ENCODE data around the gene MPP3.
A peak's percentile ranks its signal among the peaks of the same experiment; 100 is the strongest.

The MPP3 gene, protein sequence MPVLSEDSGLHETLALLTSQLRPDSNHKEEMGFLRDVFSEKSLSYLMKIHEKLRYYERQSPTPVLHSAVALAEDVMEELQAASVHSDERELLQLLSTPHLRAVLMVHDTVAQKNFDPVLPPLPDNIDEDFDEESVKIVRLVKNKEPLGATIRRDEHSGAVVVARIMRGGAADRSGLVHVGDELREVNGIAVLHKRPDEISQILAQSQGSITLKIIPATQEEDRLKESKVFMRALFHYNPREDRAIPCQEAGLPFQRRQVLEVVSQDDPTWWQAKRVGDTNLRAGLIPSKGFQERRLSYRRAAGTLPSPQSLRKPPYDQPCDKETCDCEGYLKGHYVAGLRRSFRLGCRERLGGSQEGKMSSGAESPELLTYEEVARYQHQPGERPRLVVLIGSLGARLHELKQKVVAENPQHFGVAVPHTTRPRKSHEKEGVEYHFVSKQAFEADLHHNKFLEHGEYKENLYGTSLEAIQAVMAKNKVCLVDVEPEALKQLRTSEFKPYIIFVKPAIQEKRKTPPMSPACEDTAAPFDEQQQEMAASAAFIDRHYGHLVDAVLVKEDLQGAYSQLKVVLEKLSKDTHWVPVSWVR

DNA sequence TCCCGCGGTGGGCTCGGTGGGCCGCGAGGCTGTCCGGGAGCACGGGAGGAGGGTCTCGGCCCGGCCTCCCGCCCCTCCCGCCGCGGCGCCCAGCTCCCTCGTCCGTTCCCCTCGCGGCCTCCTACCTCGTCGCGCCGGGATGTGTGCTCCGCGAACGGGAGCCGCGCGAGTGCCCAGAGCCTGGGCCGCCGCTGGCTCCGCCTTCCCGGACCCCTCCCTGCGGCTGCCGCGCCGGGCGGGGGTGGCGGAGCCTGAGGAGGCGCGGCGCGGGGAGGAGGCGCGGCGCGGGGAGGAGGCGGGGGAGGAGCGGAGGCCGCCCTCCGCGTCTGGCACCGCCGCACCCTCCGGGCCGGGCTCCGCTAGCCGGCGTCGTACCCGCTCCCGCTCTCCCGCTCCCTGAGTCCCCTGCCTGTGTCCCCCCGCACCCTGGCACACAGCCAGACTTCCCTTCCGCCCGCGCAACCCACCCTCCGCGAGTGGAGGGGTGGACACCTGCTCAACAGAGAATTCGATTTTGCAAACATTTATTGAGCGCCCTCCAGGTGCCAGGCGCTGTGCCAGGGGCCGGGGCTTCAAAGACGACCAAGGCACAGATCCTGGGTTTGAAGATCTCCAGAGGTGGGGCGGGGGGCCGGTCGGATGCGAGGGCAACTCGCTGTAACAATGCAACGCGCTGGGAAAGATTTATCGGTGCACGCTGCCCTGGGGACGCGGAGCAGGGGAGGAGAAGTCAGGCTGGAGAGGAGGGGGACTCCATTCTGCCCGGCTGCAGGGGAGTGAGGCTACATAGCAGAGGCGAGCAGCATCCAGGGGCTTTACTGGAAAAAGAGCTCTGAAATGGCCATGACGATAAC is at the start of gene MPP3:
Gene MPP3 (minus strand): TSS at position 171 of the 854 bp plus-strand sequence. CDS start 1,240 bp downstream, outside the sequence.
- Histone ChIP-seq H3K4me3 (ENCODE audit: low read depth in 1 of 2, low read length in 2 of 2) (peak within 1 kb of the TSS; percentile 59 to 68), H3K4me1 (ENCODE audit: control insufficient read depth in 1 of 2, insufficient read depth in 2 of 2, low read length in 2 of 2) (peaks cover 0 to 15% of the 10 kb centered on the region in 2 donors), H3K36me3 (ENCODE audit: control insufficient read depth in 1 of 2, insufficient read depth in 2 of 2, low read length in 2 of 2) (peaks cover 8% of the 10 kb centered on the region in 2 donors), H3K27ac (ENCODE audit: low read length) (no peak within 1 kb of the TSS), H3K27me3 (ENCODE audit: low read depth, low read length) (no peaks in the 10 kb centered on the region), H3K9me3 (ENCODE audit: control insufficient read depth in 1 of 2, low read length in 2 of 2) (no peaks in the 10 kb centered on the region)

DNA sequence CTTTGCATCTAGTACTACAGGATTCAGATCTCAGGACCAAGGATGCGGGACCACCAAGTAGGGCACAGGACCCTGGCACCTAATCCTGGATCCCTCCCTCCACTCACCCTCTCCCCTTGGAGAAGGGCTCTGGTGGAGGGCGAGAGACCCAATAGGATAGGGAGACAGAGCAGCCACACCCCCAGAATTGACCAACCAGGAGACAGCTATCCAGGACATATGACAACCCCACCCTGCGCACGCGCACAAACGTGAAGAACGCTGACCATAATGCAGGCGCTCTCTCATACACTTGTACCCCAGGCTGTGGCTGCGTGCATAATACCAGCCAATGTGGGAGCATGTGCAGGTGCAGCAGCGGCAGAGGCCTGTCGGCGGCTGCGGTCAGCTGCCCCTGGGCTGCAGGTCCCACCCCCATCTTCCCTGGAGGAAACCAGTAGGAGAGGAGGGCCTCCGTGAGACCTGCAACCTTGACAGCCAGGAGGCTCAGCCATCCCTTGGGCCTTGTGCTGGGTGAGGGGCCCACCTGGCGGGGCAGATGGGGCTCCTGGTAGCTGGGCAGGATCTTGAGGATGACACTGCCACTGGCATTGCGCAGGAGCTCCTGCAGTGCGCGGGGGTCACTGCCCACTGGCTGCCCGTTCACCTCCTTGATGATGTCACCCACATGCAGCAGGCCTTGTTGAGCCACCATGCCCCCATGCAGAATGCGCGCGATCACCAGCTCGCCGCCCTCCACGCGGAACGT is 49.0 kb upstream of the MPP3 start:
- Histone ChIP-seq H3K9me3 (ENCODE audit: control insufficient read depth in 1 of 2, low read length in 2 of 2) (no peaks in the 10 kb centered on the region), H3K4me3 (ENCODE audit: low read depth in 1 of 2, low read length in 2 of 2) (no peak overlapping the region), H3K27me3 (ENCODE audit: low read depth, low read length) (no peaks in the 10 kb centered on the region), H3K27ac (ENCODE audit: low read length) (no peak overlapping the region), H3K4me1 (ENCODE audit: control insufficient read depth in 1 of 2, insufficient read depth in 2 of 2, low read length in 2 of 2) (peaks cover 0 to 4% of the 10 kb centered on the region in 2 donors), H3K36me3 (ENCODE audit: control insufficient read depth in 1 of 2, insufficient read depth in 2 of 2, low read length in 2 of 2) (peaks cover 0 to 27% of the 10 kb centered on the region in 2 donors)

DNA sequence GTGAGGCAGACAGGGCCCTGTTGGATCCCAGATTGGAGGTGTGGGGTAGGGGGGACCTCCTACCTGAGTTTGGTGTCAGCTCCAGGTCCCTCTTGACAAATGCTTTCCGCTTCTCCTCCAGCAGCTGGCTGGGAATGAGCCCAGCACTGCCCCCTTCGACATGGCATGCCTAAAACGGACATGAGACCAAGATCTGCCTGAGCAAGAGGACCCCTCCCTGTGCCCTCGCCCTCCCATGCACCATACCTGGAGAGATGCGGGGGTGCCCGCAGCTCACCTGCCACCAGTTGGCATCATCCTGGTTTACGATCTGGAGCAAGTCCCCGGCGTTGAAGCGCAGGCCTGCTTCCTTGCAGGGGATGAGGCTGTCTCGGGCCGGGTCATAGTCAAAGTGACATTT is 48.2 kb upstream of the MPP3 start:
- peaks cover 0 to 4% of the 10 kb centered on the region in 2 donors for H3K4me1 ChIP-seq (ENCODE audit: control insufficient read depth in 1 of 2, insufficient read depth in 2 of 2, low read length in 2 of 2)
- no peak overlapping the region for H3K27ac ChIP-seq (ENCODE audit: low read length)
- no peak overlapping the region for H3K4me3 ChIP-seq (ENCODE audit: low read depth in 1 of 2, low read length in 2 of 2)
- H3K36me3 ChIP-seq (ENCODE audit: control insufficient read depth in 1 of 2, insufficient read depth in 2 of 2, low read length in 2 of 2), result peaks cover 0 to 27% of the 10 kb centered on the region in 2 donors
- no peaks in the 10 kb centered on the region for H3K27me3 ChIP-seq (ENCODE audit: low read depth, low read length)
- no peaks in the 10 kb centered on the region for H3K9me3 ChIP-seq (ENCODE audit: control insufficient read depth in 1 of 2, low read length in 2 of 2)

DNA sequence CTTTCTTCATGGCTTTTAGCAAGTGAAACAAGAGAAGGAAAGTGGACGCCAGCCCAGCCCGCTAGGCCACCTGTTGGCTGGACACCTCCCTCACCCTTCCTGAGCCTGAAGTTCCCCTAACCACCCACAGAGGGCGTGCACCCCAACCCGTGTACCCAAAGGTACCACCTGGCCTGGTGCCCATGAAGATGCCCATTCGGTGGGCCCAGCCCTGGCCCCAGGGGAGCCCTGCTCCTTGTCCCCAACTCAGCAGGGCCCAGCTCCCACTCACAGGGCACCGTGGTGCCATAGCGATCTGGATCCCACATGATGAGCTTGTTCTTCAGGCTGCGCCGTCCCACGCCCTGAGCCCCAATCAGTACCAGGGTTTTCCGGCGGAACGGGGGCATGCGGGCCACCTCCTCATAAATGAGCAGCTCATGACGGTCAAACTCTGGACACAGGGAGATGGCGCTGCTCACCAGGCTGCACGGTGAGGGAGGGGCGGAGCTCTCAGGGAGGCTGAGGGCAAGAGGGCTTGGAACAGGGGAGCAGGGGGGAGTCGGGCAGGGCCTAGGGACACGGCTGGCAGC is 47.6 kb upstream of the MPP3 start:
- H3K9me3 ChIP-seq (ENCODE audit: control insufficient read depth in 1 of 2, low read length in 2 of 2), result no peaks in the 10 kb centered on the region
- H3K27ac ChIP-seq (ENCODE audit: low read length), result no peak overlapping the region
- H3K4me1 ChIP-seq (ENCODE audit: control insufficient read depth in 1 of 2, insufficient read depth in 2 of 2, low read length in 2 of 2), result peaks cover 0 to 4% of the 10 kb centered on the region in 2 donors
- no peak overlapping the region for H3K4me3 ChIP-seq (ENCODE audit: low read depth in 1 of 2, low read length in 2 of 2)
- no peaks in the 10 kb centered on the region for H3K27me3 ChIP-seq (ENCODE audit: low read depth, low read length)
- peaks cover 0 to 27% of the 10 kb centered on the region in 2 donors for H3K36me3 ChIP-seq (ENCODE audit: control insufficient read depth in 1 of 2, insufficient read depth in 2 of 2, low read length in 2 of 2)

DNA sequence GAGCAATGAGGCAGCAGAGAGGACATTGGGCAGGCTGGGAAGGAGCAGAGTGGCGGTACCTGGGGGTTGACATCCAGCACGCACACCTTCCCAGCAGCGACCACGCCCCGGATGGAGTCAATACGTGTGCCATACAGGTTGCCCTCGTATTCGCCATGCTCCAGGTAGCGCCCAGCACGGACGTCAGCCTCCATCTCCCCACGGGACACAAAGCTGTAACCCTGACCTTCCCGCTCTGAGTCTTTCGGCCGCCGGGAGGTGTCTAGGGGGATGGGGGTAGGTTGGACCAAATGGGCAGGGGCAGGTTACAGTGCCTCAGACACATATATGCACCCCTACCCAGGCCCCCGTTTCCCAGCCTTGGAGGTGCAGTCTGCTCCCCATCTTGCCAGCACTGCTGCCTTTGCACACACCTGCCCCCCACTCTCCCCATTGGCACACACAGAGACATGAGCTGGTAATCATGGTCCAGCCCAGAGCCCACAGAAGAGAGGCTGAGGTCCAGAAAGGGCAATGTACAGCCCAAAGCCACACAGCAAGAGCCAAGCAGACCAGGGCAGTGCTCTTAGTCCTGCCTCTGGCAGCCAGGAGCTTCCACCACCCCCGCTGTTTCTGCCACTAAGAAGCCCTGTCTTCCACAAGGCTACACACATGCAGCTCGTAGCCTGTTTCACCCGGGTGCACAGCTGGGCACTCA is 46.9 kb upstream of the MPP3 start:
- Histone ChIP-seq H3K4me1 (ENCODE audit: control insufficient read depth in 1 of 2, insufficient read depth in 2 of 2, low read length in 2 of 2) (peaks cover 0 to 4% of the 10 kb centered on the region in 2 donors), H3K27ac (ENCODE audit: low read length) (no peak overlapping the region), H3K4me3 (ENCODE audit: low read depth in 1 of 2, low read length in 2 of 2) (no peak overlapping the region), H3K36me3 (ENCODE audit: control insufficient read depth in 1 of 2, insufficient read depth in 2 of 2, low read length in 2 of 2) (peaks cover 0 to 27% of the 10 kb centered on the region in 2 donors), H3K9me3 (ENCODE audit: control insufficient read depth in 1 of 2, low read length in 2 of 2) (no peaks in the 10 kb centered on the region), H3K27me3 (ENCODE audit: low read depth, low read length) (no peaks in the 10 kb centered on the region)

DNA sequence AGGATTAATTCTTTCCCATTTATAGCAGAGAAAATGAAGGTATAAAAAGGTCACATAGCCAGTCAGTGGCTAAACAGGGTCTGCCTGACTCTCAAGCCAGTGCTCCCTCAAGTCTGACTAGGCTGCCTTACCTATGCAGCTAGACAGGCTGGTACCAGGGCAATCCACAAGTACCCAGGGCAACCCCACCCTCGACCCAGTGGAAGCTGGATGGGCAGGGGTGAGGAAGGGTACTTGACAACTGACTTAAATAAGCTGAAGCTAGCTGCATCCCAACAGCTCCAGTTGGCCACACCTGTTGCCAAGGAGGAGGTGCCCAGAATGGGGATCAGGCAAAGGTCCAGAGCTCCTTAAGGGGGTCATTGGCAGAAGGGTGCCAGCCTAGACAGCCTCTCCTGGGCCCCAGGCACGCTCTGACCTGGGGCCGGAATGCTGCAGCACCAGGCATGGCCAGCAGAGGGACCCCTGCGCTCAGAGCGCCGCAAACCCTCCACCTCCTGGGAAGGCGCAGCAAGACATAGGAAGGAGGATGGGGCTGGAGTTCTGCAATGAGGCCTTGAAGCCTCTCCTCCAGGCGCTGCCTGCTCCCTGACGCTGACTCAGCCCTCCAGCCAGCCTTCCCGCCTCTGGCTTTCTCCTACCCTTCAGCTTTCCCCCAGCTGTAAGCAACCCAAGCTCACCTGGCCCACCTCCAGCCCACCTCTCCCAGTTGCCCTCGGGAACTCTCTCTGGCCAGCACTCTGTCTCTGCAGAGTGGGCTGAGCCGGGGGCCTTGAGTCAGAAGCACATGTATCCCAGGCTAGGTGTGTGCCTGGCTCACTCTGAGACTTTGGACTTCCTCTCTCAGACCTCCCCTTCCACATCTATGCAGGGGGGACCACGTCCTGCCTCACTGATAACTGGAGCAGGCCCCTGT is 45.6 kb upstream of the MPP3 start:
- Histone ChIP-seq H3K27me3 (ENCODE audit: low read depth, low read length) (no peaks in the 10 kb centered on the region), H3K9me3 (ENCODE audit: control insufficient read depth in 1 of 2, low read length in 2 of 2) (no peaks in the 10 kb centered on the region), H3K36me3 (ENCODE audit: control insufficient read depth in 1 of 2, insufficient read depth in 2 of 2, low read length in 2 of 2) (peaks cover 0 to 25% of the 10 kb centered on the region in 2 donors), H3K4me3 (ENCODE audit: low read depth in 1 of 2, low read length in 2 of 2) (no peak overlapping the region), H3K27ac (ENCODE audit: low read length) (no peak overlapping the region), H3K4me1 (ENCODE audit: control insufficient read depth in 1 of 2, insufficient read depth in 2 of 2, low read length in 2 of 2) (peaks cover 0 to 4% of the 10 kb centered on the region in 2 donors)

DNA sequence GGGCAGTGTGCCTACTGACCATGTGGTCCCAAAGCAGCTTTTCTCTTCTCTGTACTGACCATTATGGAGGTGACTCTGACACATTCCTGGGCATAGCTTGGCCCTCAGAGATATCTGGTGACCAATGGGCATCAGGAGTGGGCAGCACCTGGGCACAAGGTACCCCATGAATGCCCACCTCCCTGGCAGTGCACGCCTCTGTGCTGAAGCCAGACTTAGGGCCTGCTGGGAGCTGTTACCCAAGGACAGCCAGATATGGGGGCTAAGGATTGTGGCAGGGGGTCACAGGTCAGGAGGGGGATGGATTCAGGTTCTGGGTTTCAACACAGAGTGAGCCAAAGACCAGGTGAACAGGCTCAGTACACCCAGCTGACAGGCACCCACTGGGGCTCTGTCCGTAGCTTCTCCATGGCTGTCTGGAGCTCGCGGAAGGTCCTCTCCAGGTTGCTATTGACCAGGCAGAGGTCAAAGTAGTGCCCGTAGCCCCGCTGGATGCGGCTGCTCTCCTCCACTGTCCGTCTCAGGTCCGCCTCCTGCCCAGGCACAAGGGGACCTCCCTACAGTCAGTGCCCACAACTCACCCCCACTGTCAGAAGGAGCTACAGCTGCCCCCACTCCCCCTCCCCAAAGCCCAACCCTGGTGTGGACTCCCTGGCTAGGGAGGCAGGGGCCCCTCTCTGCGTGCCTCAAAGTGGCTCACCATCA is 44.7 kb upstream of the MPP3 start:
- Histone ChIP-seq H3K9me3 (ENCODE audit: control insufficient read depth in 1 of 2, low read length in 2 of 2) (no peaks in the 10 kb centered on the region), H3K4me3 (ENCODE audit: low read depth in 1 of 2, low read length in 2 of 2) (no peak overlapping the region), H3K27ac (ENCODE audit: low read length) (no peak overlapping the region), H3K36me3 (ENCODE audit: control insufficient read depth in 1 of 2, insufficient read depth in 2 of 2, low read length in 2 of 2) (peaks cover 0 to 24% of the 10 kb centered on the region in 2 donors), H3K27me3 (ENCODE audit: low read depth, low read length) (no peaks in the 10 kb centered on the region), H3K4me1 (ENCODE audit: control insufficient read depth in 1 of 2, insufficient read depth in 2 of 2, low read length in 2 of 2) (peaks cover 0 to 4% of the 10 kb centered on the region in 2 donors)

DNA sequence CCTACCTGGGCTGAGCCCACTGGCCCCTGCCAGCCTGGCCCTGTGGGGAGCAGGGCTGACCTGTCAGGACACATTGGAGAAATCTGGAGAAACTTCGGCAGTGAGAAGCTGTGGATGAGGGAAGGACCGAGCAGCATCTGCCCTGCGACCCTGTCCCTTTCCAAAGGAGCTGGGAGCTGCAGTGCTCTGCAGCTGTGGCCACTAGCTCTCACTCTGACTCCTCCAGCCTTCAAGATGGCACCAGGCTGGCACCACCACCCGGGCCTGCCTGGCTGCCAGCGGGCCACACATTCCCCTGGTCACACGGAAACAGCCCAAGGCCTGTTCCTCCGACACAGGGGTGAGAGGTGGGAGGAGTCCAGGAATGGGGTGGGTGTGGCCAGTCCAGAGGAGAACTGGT is 44.1 kb upstream of the MPP3 start:
- Histone ChIP-seq H3K4me3 (ENCODE audit: low read depth in 1 of 2, low read length in 2 of 2) (no peak overlapping the region), H3K36me3 (ENCODE audit: control insufficient read depth in 1 of 2, insufficient read depth in 2 of 2, low read length in 2 of 2) (peaks cover 0 to 20% of the 10 kb centered on the region in 2 donors), H3K27ac (ENCODE audit: low read length) (no peak overlapping the region), H3K4me1 (ENCODE audit: control insufficient read depth in 1 of 2, insufficient read depth in 2 of 2, low read length in 2 of 2) (peaks cover 0 to 4% of the 10 kb centered on the region in 2 donors), H3K9me3 (ENCODE audit: control insufficient read depth in 1 of 2, low read length in 2 of 2) (no peaks in the 10 kb centered on the region), H3K27me3 (ENCODE audit: low read depth, low read length) (no peaks in the 10 kb centered on the region)

DNA sequence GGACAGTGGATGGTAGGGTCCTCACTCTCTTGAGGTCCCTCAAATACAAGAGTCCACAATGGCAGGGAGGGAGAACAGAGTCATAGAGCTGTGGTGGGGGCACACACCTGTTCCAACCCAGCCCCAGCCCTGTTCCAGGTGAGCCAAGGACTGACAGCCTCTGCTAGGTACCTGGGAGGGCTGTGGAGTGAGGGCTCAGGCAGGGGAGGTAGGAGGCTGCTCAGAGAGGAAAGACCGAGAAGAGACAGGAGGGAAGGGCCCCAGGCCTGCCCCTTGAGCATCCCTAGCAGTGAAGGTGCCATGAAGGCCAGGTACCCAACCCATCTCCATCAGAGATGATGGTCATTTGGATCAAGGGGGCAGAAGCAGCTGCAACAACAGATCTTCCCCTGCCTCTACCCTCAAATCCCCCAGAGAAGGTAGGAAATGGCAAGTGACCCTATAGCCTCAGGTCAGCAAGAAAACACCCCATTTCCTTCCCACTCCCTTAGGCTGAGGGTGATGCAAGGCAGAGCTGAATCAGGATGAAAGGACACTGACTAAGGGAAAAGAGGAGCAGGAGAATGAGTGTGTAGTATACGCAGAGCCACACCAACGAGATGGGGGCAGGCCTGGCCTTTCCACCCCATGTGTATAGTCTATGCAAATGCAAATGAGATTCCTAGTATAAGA is 42.7 kb upstream of the MPP3 start:
- no peaks in the 10 kb centered on the region for H3K9me3 ChIP-seq (ENCODE audit: control insufficient read depth in 1 of 2, low read length in 2 of 2)
- no peak overlapping the region for H3K27ac ChIP-seq (ENCODE audit: low read length)
- H3K27me3 ChIP-seq (ENCODE audit: low read depth, low read length), result no peaks in the 10 kb centered on the region
- H3K4me3 ChIP-seq (ENCODE audit: low read depth in 1 of 2, low read length in 2 of 2), result no peak overlapping the region
- peaks cover 0 to 4% of the 10 kb centered on the region in 2 donors for H3K4me1 ChIP-seq (ENCODE audit: control insufficient read depth in 1 of 2, insufficient read depth in 2 of 2, low read length in 2 of 2)
- H3K36me3 ChIP-seq (ENCODE audit: control insufficient read depth in 1 of 2, insufficient read depth in 2 of 2, low read length in 2 of 2), result peaks cover 0 to 6% of the 10 kb centered on the region in 2 donors
